DND-41 (cell line): ENCODE data around the gene MYOD1.

Source experiments
- EZH2 ChIP-seq: IDR thresholded peaks from 3 replicates; pipeline ENCODE4 v1.6.1; 2012; ENCODE audit warnings: borderline replicate concordance, low read depth, mild to moderate bottlenecking, moderate library complexity, low read length, inconsistent platforms; ENCODE audit not compliant: severe bottlenecking
- TF ChIP-seq, protein P1 (sequence below): IDR thresholded peaks from 2 replicates; pipeline ENCODE4 v1.5.1; 2012; ENCODE audit warnings: borderline replicate concordance, low read length, moderate library complexity, mild to moderate bottlenecking; ENCODE audit not compliant: poor library complexity, severe bottlenecking; ENCODE audit errors: extremely low read depth

DNA sequence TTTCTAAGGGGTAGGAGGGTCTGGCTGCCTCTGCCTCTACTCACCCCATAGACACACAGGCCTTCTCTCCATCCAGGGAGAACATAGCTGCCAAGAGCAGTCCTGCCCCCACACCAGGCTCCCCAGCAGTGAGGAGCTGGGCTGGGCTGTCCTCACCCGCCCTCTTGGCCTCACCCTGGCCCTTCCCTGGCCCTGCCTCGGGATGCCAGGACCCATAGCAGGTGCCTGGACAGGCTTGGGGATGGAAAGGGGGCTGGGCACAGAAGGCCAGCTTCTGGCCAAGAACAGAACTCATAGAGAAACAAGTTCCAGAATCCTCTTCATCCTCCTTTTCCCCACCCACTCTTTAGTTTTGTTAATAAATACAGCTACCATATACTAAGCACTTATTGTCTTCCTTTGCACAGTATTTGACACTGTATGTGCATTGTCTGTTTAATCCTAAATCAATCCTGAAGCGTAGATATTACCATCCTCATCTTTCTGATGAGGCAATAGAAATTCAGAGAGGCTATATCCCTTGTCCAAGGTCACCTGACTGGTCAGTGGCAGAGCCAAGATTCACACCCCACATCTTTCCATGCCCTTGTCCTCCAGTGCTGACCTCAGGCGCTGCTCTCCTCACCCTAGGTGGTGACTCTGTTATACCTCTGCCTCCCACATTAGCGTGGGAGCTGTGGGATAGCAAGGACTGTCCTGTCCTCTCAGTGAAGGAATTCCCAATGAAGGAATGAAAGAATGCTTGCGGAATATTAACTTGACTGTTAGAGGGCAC is 22.0 kb upstream of the MYOD1 start:
- TF ChIP-seq, protein P1, sequence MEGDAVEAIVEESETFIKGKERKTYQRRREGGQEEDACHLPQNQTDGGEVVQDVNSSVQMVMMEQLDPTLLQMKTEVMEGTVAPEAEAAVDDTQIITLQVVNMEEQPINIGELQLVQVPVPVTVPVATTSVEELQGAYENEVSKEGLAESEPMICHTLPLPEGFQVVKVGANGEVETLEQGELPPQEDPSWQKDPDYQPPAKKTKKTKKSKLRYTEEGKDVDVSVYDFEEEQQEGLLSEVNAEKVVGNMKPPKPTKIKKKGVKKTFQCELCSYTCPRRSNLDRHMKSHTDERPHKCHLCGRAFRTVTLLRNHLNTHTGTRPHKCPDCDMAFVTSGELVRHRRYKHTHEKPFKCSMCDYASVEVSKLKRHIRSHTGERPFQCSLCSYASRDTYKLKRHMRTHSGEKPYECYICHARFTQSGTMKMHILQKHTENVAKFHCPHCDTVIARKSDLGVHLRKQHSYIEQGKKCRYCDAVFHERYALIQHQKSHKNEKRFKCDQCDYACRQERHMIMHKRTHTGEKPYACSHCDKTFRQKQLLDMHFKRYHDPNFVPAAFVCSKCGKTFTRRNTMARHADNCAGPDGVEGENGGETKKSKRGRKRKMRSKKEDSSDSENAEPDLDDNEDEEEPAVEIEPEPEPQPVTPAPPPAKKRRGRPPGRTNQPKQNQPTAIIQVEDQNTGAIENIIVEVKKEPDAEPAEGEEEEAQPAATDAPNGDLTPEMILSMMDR = no peak
- no peak for TF ChIP-seq EZH2
